Chondrocyte (in vitro differentiated cells): Measurements from ENCODE around the gene APRT. TPM values are rescaled to one million over a fixed set of nuclear protein-coding genes. Genes with fewer than 3 reads are reported as not detected.

Experiments
- DNase-seq: peaks from one replicate; pipeline ENCODE4 v3.0.0; 2021; ENCODE audit warnings: mixed read lengths, low spot score
- H3K27ac Mint-ChIP-seq: one replicate; pipeline ENCODE4 v1.8.0; 2021; ENCODE audit warnings: mild to moderate bottlenecking, moderate library complexity, mixed read lengths; ENCODE audit not compliant: unreplicated experiment
- H3K27me3 Mint-ChIP-seq: 2 replicates; pipeline ENCODE4 v1.8.0; 2021; ENCODE audit warnings: low read depth, mixed read lengths
- H3K36me3 Mint-ChIP-seq: 2 replicates; pipeline ENCODE4 v1.8.0; 2021; ENCODE audit warnings: low read depth, mixed read lengths
- H3K4me1 Mint-ChIP-seq: 2 replicates; pipeline ENCODE4 v1.8.0; 2021; ENCODE audit warnings: low read depth, mild to moderate bottlenecking, mixed read lengths
- H3K4me3 Mint-ChIP-seq: one replicate; pipeline ENCODE4 v1.8.0; 2021; ENCODE audit warnings: mild to moderate bottlenecking, moderate library complexity, mixed read lengths; ENCODE audit not compliant: unreplicated experiment
- H3K9me3 Mint-ChIP-seq: 2 replicates; pipeline ENCODE4 v1.8.0; 2021; ENCODE audit warnings: low read depth, mixed read lengths
- CTCF ChIP-seq: fragments of 200-600 bp; sonication (generic); IDR thresholded peaks from 2 replicates; pipeline ENCODE4 v1.5.0; 2021; ENCODE audit warnings: antibody characterized with exemption, mild to moderate bottlenecking, moderate library complexity
- total RNA-seq: library from RNA; stranded (reverse); gene quantifications from 3 replicates; pipeline ENCODE4 v1.2.1, GENCODE V29; 2021

The APRT gene
- total RNA-seq, 1 donor from 2014 or later, result 68.8 TPM

GRCh38 chr16:88847654-88848053, 35.9 kb upstream of the APRT start:
- H3K36me3 Mint-ChIP-seq, result peaks cover 5% of the 10 kb centered on the region
- no peaks in the 10 kb centered on the region for H3K9me3 Mint-ChIP-seq
- no peak overlapping the region for H3K4me3 Mint-ChIP-seq
- TF ChIP-seq CTCF, result no peak
- no peaks in the 10 kb centered on the region for H3K27me3 Mint-ChIP-seq
- H3K27ac Mint-ChIP-seq, result no peak overlapping the region
- DNase-seq, result no peak
- no peaks in the 10 kb centered on the region for H3K4me1 Mint-ChIP-seq

GRCh38 chr16:88846088-88846487, 34.4 kb upstream of the APRT start:
- Mint-ChIP-seq H3K4me1 (no peaks in the 10 kb centered on the region), H3K4me3 (no peak overlapping the region)

GRCh38 chr16:88844419-88845036, 32.8 kb upstream of the APRT start:
- no peaks in the 10 kb centered on the region for H3K9me3 Mint-ChIP-seq
- H3K27me3 Mint-ChIP-seq, result no peaks in the 10 kb centered on the region
- no peak overlapping the region for H3K4me3 Mint-ChIP-seq
- peak; percentile 17 for TF ChIP-seq CTCF
- H3K4me1 Mint-ChIP-seq, result no peaks in the 10 kb centered on the region
- peaks cover 8% of the 10 kb centered on the region for H3K36me3 Mint-ChIP-seq
- no peak overlapping the region for H3K27ac Mint-ChIP-seq
- DNase-seq, result no peak

More at GRCh38 chr16:88846088-88846487, 34.4 kb upstream of the APRT start:
- H3K36me3 Mint-ChIP-seq, result peaks cover 5% of the 10 kb centered on the region
- H3K27me3 Mint-ChIP-seq, result no peaks in the 10 kb centered on the region
- no peak for TF ChIP-seq CTCF
- no peak overlapping the region for H3K27ac Mint-ChIP-seq
- no peaks in the 10 kb centered on the region for H3K9me3 Mint-ChIP-seq
- DNase-seq, result no peak

- Mint-ChIP-seq H3K36me3 (peaks cover 10% of the 10 kb centered on the region), H3K4me3 (no peak overlapping the region), H3K4me1 (no peaks in the 10 kb centered on the region), H3K27me3 (no peaks in the 10 kb centered on the region), H3K9me3 (no peaks in the 10 kb centered on the region), H3K27ac (no peak overlapping the region)
- no peak for TF ChIP-seq CTCF
- no peak for DNase-seq
These were observed 31.5 kb upstream of the APRT start for GRCh38 chr16:88843256-88843655.

GRCh38 chr16:88842806-88843205, 31.1 kb upstream of the APRT start:
- no peak for DNase-seq
- no peak overlapping the region for H3K27ac Mint-ChIP-seq
- H3K4me1 Mint-ChIP-seq, result no peaks in the 10 kb centered on the region
- H3K27me3 Mint-ChIP-seq, result no peaks in the 10 kb centered on the region
- TF ChIP-seq CTCF, result no peak
- peaks cover 9% of the 10 kb centered on the region for H3K36me3 Mint-ChIP-seq
- H3K4me3 Mint-ChIP-seq, result no peak overlapping the region
- H3K9me3 Mint-ChIP-seq, result no peaks in the 10 kb centered on the region
